Activated CD8-positive, alpha-beta memory T cell treated with anti-CD3 and anti-CD28 coated beads for 48 hours (primary cell): Measurements from ENCODE around the gene SYS1.
"Not testable (repeated sequence)": the region's sequence is repeated elsewhere in the genome, so short reads cannot be mapped to it uniquely, and the experiment has no call there.

Experiments
- DNase-seq, 3 experiments: peaks; one replicate each; pipeline ENCODE4 v3.0.0-alpha.2; 2020; ENCODE audit warnings: low read depth in 2 of 3, low spot score in 2 of 3

Gene SYS1

DNA sequence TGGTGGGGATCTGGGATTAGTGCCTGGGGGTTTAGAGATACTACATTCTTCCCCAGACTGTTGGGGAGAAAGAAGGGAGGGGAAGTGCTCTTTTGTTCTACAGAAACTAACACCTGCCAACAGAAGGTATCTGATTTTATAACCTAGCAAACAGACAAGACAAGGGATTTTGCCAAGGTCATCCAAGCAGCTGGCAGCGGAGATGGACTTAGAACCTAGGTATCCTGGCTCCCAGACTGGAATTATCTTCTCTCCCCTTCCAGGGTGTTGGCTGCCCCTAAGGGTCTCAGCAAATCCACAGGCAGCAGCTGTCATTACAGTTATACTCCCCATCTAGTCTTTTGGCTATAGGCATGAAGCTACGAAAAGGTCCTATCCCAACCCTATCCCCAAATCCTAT lies 23.2 kb upstream of the SYS1 start:
- DNase-seq = no peak

- no peak for DNase-seq
Observed at GRCh38 chr20:45340236-45340847, 22.6 kb upstream of the SYS1 start.

DNA sequence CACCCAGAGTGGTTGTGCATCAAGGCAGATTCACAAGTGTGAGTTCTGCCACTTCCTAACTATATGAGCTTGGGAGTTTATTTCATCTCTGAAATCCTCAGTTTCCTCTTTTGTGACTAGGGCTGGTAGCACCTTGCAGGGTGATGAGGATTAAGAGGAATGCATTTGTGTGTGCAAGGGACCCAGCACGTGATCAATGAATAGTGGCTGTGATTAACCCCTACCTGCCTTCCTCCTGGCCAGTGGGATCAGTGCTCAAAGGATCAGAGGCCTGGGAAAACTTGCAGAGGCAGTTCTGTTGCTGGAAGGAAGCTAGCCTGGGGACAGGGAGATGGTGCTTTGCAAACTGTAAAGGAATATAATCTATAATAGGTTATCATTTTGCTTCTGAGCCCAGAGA lies 22.0 kb upstream of the SYS1 start:
- DNase-seq = no peak

GRCh38 chr20:45341579-45341938 lies 21.4 kb upstream of the SYS1 start:
- no peak for DNase-seq

DNA sequence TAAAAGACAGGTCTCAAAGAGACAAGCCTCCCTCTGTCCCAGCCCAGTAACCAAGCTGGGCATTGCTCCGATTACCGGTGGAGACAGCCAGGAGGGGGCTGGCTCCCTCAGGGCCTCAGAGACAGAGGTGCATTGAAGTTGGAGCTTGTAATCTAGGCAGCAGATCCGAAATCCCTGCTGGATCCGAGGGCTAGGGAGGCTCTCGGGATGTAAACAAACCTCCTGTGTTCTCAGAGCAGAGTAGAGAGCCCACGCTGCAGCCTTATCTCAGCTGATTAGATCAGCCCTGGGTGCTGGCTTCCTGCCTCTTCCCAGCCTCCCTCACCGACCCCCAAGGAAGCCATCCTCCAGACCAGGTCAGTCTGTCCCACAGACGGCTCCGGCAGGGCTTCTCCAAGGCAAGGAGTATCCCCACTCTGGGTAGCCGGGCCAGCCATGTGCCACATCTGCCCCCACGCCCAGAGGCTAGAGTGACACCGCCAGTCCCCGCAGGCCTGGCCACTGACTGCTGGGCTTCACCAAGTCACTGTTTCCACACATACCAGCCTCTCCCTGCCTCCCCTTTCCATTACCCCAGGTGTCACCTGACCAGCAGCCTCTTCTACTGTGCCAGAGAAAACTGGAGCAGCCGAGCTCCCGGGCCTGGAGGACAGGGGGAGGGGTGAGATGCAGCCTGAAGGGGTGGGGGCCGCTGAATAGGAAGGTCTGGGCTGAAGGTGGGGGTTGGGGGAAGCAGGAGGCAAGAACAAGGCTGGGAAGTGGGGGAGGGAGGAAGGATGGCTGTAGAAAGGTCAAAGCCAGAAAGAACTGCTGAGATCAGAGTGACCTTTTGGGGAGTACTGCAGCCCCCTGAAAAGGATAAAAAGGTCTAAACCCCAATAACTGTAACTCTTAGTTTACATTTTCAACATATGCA lies 20.8 kb upstream of the SYS1 start:
- DNase-seq = no peak

GRCh38 chr20:45342855-45343531 lies 20.0 kb upstream of the SYS1 start:
- DNase-seq = no peak

DNA sequence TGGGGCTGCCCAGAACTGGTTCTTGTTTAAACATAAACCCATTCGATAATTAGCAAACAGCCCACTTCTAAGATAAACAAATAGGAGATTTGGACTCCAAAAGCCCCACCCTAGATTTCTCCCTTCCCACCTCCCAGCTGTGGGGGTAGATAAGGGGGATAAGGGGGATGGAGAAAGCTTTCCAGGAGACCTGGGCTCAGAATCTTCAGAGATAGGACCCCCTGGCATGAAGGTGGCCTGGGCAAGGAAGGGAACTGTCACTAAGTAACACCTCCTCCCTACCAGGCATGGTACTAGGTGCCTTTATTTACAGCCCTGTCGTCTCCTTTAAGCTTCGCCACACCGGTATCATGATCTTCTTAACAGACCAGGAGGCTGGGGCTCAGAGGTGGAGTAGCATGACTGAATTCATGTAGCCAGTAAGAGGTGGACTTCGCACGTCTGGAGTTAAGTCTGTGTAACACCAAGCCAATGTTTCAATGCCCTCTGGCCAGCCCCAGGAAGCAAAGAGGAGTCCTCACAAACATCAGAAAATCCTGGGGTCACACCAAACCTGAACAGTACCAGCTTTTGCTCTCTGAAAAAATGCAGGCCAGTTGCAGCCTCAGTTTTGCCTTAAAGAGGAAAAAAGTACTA lies 19.3 kb upstream of the SYS1 start:
- no peak for DNase-seq

- DNase-seq = no peak
Observed at GRCh38 chr20:45344168-45344860, 18.6 kb upstream of the SYS1 start.

DNA sequence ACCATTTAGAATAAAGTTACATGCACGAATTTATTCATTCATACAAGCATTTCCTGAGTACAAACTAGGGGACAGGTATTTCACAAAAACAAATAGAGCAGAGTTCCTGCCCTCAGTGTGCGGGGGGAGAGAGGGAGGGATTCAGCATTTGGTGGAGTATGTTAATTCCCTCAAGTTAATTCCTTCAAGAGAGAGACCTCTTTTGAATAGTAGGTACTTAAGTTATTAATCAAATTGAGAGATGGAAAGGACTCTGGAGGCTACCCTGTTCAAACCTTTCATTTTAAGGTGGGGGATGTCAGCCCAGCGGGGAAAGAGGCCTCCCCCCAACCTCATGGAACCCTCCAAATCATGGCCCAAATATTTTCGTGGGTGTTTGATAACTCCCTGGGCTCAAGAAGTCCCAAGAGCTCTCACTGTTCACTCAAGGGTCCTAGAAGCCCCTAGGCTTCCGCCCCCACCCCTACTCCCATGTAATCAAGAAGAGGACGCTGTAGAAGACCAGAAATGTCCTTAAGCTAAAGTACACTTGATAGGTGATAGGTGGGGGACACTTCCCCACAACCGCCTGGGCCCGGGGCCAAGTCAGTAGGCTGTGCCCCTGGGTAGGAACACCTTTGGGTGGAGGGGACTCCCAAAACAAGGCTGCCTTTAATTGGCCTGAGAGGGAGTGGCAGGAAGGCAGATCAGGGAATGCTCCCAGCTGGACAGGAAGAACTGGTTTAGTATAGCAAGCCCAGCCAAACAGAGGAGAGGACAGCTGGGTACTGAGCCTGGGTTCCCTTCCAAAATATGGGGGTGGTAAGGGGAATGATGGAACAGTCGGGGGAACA lies 17.6 kb upstream of the SYS1 start:
- DNase-seq = no peak

GRCh38 chr20:45346291-45346718 lies 16.7 kb upstream of the SYS1 start:
- no peak for DNase-seq

- DNase-seq = no peak
Observed at GRCh38 chr20:45346851-45347250, 16.1 kb upstream of the SYS1 start.

GRCh38 chr20:45347297-45347935 lies 15.5 kb upstream of the SYS1 start:
- DNase-seq = no peak

GRCh38 chr20:45347936-45348778 lies 14.8 kb upstream of the SYS1 start, which contains the start of gene SDC4:
SDC4 (minus strand) TSS chr20:45348424; CDS start chr20:45348384, 40 bp downstream.
- DNase-seq = peak; percentile 52 to 66 (median 59)

GRCh38 chr20:45350217-45350616 lies 12.7 kb upstream of the SYS1 start:
- DNase-seq = no peak

GRCh38 chr20:45350795-45351194 lies 12.2 kb upstream of the SYS1 start:
- not testable (repeated sequence) for DNase-seq

GRCh38 chr20:45352729-45353128 lies 10.2 kb upstream of the SYS1 start:
- no peak for DNase-seq

- DNase-seq = no peak
Observed at GRCh38 chr20:45353746-45354145, 9.2 kb upstream of the SYS1 start.

- no peak for DNase-seq
Observed at GRCh38 chr20:45354423-45355208, 8.3 kb upstream of the SYS1 start.
